Stimulated activated CD8-positive, alpha-beta memory T cell treated with anti-CD3 and anti-CD28 coated beads, Interleukin-15, amount 100 ng/mL, for 1 hour (primary cell): ENCODE results near the gene KRT76.

Source experiments
- DNase-seq: peaks from one replicate; pipeline ENCODE4 v3.0.0-alpha.2; 2020; ENCODE audit warnings: low read depth

The KRT76 gene

DNA sequence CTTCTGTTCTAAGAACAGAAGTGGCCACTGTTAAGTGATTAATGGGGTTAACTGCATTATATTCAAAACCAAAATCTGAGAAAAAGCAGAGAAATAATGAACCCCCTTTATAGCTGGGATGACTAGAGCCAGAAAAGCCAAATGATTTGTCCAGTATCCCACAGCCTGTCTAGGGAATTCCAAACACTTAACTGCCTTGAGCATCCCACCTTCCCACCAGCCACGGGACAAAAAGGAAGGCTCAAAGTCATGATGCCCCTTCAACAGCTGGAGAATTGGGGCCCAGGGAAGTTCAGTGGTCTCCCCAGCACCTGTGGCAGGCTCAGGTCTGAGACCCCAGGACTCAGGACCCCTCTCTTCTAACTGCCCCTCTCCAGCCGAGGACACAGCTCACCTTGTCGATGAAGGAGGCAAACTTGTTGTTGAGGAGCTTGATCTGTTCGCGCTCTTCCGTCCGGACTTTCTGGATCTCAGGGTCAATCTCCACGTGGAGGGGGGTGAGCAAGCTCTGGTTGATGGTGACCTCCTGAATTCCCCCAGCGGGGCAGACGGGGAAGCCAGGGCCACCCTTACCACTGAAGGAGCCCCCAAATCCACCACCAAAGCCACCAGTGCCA is 36.2 kb upstream of the KRT76 start:
- no peak for DNase-seq

DNA sequence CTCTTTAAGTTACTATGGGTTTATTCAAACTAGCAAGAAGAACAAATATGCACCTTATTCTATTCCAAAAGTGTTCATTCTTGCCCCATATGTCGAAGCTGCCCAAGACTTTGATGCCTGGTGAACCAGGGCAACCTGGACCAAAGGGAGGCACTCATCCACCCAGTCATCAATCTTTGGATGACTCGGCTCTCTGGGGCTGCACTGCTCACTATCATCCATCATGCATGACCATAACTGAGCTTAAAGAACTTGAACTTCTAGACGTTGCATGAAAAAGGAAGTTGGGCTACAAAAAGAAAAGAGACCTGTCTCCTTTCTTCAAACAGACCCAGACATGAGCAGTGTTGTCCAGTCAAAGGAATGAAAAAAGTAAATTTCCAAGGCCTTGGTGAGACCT is 35.6 kb upstream of the KRT76 start:
- no peak for DNase-seq

DNA sequence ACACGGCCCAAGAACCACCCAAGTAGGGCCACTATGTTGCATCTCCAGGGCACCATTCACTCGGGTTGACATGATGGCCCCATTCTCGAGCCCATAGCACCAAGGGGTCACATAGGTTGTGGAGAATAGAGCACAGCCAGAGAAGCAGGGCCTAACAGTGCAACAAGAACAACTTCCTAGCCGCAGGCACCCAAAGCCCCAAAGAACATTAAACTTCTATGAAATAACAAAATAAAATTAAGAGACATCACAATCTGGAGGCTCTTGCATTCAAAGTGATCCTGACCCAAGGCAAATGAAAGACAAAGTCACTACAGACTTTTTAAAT is 34.9 kb upstream of the KRT76 start:
- DNase-seq = no peak

DNA sequence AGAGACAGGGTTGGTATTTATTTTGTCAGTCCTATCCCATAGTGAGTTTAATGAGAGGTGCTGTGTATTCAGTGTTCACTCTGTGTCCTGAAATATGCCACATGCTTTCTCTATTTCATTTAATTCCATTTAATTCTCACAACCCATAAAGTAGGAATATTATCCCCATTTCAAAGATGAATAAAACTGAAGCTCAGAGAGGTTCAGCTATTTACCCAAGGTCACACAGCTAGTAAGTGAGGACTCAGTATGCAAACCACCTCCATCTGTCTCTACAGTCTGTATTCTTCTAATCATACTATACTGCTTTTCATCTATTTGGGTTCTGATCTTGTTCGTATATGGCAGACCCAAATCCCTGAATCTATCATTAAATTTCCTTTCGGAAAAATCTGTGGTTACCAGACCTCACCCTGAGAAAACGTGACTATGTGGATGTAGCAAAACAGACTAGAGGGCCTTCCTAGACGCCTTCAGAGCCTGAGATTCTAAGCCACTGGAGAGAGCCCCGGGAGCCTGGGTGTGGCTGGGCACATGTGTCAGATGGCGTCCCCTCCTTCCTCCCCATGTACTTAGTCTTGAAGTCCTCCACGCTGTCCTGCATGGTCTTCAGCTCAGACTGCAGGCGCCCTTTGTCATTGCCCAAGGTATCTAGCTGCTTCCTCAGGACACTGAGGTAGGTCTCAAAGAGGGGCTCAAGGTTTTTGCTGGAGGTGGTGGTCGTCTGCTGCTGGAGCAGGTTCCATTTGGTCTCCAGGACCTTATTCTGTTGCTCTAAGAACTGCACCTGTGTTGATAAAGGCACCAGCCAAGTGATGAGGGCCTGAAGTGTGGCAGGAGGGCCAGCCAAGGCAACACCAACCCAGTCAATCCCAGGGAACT is 34.3 kb upstream of the KRT76 start:
- no peak for DNase-seq

DNA sequence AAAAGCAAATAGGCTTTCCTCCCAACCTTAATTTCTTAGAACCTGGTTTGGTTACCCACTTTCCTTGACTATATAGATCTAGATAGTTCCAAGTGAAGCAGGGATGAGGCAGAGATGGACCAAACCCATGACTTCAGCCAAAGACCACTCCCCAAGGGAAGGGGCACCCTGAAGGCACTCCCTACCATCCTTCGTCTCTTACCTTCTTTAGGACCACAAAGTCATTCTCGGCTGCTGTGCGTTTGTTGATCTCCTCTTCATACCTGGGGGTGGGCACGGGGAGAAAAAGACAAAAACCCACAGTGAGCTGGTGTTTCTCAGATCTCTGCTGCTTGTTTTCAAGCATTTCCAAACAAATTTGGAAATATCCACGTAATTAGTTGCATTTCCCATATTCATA is 33.4 kb upstream of the KRT76 start:
- no peak for DNase-seq

DNA sequence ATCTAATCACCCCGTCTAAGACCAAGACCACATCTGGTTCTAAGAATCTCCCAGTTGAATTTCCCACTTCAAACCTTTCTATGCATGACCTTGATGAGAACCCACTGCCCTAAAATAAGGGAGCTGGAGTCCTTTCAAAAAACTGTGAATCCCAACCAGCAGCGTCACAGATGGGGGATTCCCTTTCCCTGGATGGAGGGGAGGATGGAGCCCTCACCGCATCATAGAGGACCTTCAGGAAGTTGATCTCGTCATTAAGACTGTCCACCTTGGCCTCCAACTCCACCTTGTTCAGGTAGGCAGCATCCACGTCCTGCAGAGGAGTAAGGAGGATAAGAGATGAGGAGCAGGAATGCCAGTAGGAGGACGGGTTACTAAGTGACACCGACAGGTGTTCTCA is 32.0 kb upstream of the KRT76 start:
- no peak for DNase-seq

DNA sequence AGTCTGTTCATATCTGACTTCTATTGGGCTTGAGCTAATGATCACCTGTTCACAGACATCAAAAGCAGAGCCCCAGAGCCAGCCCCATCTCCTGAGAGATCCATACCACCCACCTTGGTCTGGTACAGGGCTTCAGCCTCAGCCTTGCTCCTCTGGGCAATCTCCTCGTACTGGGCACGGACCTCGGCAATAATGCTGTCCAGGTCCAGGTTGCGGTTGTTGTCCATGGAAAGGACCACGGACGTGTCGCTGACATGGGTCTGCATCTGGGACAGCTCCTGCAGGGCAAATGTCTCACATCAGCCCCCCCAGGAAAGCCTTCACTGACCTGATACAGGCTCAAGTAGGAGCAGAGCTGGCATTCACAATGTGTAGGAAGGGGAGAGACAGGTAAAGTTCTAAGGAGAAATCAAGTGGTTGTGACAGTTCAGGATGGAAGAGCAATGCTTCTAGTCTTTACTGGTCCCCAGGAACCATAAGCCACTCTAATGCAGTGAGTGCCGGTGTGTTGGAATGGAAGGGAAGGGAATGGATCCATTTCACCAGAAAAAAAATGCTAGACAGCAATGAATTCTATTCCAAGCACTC is 31.5 kb upstream of the KRT76 start:
- DNase-seq = no peak

DNA sequence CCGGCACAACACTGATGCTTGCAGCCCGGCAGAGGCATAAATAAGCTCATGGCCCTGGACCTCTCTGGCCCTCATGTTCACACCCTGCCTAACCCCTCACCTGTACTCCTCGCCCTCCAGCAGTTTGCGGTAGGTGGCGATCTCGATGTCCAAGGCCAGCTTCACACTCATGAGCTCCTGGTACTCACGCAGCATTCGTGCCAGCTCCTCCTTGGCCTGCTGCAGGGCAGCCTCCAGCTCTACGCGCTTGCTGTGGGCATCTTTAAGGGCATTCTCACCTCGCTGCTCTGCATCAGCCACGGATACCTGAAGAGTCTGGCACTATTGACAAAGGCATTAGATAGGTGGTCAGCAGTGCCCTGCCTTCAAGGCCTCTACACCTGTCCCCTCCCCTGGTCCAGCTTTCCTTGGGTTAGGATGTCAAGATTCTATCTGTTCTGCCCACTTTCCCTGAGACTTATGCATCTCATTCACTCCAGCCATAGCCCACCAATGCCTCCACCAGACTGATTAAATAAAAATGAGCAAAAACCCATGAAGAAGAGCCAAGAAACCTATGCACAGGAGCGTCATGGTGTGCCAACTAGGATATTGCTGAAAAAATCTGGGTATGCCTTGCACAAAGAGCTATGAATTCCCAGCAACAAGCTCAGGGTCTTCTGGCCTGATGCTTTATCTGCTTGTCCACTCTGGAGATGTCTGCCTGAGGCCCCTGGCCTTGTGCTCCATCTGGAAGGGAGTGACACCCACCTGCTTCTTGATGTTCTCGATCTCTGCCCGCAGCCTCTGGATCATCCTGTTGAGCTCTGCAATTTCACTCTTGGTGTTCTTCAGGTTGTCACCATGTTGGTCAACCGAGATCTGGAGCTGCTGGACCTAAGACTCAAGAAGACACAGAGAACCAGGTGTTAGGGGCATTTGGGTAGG is 30.7 kb upstream of the KRT76 start:
- DNase-seq = no peak

DNA sequence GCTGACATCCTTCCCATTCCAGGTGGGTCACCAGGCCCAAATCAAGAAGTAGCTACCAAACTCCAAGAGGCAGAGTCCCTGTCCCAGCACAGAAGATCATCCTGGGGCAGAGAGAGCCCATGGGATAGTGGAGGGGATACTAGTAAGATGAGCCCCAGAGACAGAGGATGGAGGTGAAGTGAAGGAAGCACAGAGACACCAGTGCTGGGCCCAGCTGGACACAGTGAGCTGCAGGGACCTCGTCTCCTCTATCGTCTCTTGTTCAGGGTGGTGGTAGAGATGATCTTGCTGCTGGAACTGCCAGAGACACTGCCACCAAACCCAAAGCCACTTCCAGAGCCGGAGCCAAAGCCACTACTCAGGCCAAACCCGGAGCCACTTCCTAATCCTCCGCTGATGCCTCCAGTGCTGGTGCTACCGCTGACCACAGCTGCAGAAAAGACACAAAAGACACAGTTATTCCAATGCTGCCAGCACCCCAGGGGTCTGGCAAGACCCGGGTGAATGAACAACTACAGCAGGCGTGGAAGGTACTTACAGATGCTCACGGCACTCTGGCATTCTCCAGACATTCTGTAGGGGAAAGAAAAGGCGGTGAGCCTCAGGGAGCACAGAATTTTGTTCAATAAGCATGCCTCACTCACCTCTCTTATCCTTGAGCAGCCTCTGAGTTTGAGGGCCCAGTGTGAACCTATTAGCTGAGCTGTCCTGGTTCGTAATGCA is 29.8 kb upstream of the KRT76 start:
- no peak for DNase-seq

DNA sequence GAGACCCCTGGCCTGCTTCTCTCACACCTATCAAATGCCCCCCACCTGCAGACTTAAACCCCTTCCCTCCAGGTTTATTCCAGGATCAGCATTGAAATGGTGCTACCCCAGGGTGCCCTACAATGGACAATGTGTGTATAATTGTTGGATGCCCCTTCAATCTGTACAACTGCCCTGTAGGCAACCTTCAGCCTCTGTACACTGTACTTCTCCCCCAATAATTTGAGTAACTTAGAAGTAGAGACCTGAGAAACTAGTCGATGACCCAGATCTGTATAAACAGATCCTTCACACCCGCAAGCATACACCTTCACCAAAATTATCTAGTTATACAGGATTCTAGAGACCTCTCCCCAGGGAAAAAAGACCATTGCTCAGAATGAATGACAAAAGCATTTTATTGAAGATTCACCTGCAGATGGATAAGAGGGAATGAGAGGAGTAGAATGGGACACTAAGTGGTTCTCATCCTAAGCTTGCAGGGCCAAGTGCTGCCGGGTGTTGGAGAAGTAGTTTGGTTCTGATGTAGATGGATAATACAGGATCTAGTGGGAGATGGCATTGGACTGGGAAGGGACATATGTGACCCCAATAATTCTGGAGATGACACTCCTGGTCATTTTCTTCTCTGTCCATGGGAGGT is 29.1 kb upstream of the KRT76 start:
- DNase-seq = no peak

DNA sequence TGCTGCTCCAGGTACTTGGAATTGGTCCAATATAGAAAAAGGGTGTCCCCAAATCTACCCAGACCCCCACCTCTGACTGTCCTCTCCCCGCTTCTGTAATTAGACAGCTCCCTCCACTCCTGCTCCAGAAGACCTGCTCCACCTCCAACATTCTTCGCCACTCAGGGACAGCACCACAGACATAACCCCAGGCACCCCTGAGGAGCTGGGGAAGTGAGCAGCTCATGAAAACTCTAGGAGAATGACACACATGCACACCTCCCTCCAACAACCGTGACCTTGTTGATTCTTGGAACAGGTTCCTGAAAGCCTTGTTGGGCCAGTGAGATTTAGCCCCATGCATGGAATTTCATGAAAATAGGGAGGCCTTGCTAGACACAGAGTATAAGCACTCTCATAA is 28.6 kb upstream of the KRT76 start:
- no peak for DNase-seq

DNA sequence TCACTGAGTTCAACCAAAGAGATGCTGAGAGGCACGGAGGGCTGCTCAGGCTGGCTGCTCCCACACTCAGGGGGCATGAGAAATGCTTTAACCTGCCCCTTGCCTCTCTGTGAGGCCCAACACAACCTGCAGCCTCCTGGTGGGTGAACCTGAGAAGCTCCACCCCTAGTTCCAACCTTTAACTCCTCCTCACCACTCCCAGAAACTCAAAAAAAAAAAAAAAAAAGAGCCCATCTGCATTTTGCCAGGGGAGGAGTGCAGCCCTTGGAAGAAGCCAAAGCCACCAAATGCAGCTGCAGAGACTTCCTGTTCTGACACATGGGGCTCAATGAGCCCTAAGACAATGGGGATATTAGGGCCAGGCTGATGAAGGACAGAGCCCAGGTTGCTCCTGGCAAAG is 27.9 kb upstream of the KRT76 start:
- DNase-seq = no peak

DNA sequence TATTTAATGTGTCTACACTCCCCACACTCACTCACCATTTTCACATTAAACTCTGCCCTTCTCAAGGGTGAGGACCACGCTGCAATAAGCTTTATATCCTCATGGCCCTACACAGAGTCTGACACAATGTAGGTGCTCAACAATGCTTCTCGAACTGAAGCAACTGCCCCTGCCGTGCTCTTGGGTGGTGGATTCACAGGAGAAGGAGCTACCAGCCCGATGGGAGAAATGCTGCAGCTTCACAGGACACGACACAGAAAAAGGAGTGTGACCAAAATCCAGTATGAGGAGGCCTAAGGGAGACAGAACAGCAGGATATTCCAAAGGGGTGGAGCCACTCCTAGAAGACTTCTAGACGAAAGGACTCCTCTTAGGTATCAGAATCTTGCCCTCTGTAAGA is 25.3 kb upstream of the KRT76 start:
- no peak for DNase-seq

DNA sequence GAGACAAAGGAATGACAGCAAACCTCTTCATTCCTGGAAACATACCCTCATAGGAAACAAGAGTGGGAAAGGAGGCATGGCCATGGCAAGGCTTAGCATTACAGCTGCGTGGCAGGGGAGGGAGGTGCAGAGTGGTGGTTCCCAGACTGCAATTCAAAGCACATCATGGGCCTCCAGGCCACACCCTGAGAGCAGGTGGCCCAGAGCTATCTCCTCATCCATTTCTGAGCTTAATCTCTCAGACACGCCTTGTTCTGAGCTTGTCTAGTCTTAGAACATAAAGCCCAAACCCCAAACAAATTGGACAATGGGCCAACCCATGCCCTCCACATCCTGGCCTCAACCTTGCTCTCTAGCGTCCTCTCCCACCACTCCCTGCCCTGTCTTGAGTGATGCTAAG is 24.6 kb upstream of the KRT76 start:
- DNase-seq = no peak

DNA sequence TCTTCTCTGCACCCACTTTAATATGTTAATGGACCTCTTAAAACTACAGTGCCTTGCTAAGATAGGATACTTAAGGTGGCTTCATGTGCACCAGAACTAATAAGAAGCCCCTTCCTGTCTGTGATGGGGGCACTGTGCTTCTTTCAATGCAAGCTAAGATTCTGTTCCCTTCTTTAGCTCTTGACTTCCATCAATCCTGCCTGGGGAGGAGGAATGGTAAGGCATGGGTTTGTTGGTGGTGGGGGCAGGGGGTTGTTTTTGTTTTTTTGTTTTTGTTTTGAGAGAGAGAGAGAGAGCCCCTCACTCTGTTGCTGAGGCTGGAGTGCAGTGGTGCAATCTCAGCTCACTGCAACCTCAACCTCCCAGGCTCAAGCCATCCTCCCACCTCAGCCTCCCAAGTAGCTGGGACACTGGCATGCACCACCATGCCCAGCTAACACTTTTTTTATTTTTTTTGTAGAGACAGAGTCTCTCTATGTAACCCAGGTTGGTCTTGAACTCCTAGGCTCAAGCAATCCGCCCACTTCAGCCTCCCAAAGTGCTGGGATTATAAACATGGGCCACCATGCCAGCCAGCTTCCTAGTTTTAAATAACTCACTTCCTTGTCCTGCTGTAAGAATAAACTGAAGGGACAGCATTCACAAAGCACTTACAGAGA is 23.2 kb upstream of the KRT76 start:
- no peak for DNase-seq

DNA sequence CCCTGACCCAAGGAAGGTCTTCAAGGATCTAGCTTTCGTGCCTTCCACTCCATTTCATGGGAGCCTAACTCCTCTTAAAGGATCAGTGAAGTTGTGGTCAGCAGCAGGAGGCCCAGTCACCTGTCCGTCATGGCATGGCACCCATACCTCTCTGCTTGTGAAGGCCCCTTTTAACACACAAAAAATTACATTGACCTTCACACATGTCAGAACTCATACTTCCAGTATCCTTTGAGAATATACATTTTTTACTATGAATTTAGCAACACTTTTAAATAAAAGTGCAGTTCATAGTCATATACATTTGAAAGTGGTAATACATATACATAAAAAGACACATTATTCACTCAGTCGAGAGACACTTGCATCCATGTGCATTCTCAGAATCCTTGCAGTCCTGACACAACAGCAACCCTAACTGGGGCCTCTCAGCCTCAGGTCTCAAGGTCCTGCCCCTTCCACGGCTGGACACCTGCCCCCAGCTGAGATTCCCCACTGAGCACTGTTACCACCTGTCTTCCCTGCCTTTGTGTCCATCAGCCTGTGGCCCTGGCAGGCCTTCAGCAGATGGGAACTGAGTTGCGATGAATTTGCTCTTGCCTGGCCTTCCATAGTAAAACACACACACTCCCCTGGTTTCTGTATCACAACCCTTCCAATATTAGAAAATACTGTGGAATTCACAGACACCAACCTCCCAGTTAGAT is 22.5 kb upstream of the KRT76 start:
- no peak for DNase-seq

DNA sequence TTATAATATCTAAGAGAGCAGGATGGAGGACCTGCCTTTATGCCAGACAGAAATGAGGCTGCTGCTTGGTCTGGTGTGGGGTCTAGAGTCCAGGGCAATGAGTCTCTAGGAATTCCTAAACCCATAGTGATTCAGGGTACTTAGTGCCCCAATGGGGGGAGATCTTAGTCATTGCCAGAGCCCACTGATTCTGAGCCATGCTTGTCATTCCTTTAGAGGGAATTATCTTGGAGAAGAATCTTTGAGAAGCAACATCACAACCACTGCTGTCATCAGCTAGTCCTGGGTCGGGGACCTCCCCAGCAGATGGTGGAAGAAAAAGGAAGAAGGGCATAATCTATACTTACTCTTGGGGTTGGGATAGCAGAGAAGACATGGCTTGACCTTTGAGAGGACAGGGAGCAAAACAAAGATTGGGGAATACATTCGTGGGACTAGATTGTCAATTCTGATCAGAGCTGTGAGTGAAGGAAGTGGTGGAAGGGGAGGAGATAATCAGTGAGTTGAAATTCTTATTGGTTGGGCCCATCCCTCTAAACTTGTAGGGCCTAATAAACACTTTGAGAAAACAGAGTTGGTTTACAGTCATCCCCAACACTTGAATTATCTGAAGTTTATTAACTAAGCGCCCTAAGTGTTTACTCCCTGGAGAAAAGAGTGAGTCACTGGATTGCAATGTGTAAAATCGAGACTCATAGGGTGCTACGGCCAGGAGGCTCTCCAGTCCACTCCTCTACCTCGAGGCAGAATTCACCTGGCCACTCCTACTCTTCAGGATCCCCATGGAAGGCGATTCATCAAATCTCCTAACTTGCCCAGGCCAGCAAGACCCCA is 21.7 kb upstream of the KRT76 start:
- DNase-seq = no peak

DNA sequence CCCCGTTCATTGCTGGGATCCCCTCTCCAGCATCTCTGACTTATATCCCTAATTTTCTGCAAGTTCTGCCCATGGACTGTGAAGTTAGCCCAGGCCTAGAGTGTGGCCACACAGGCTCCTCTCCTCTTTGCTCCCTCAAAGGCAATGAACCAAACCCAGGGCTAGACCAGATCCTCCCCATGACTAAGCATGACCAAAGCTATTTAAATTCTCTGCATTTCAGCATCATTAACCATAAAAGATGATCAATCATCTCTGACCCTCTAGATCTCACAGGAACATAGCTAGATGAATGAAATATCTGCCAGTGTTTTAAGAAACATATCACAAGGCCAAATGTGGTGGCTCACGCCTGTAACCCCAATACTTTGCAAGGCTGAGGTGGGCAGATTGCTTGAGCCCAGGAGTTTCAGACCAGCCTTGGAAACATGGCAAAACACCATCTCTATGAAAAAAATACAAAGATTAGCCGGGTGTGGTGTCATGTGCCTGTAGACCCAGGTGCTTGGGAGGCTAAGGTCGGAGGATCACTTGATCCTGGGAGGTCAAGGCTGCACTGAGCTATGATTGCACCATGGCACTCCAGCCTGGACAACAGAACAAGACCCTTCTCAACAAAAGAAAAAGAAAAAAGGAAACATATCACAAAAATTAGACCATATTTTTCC is 21.0 kb upstream of the KRT76 start:
- DNase-seq = no peak

DNA sequence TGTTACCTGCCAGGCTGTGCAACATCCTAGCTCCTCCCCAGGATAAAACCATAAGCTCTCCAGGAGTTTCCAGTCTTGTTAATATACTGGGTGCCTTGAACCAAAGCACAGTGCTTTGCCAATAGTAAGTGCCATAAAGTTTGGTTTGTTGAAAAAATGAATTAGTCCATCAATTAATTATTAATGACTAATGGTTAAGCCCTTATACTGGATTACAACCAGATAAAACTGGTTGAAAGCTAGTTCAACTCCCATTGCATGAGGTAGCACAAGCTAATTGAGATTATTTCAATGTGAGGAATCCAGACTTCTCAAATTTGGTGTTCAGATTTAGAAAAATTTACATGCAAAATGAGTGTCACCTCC is 20.4 kb upstream of the KRT76 start:
- no peak for DNase-seq
